Calu3 (cell line): ENCODE results near the gene KIAA1217. TPM values are rescaled to one million over a fixed set of nuclear protein-coding genes. Genes with fewer than 3 reads are reported as not detected.
A peak's percentile ranks its signal among the peaks of the same experiment; 100 is the strongest.

Source experiments
- BruUV-seq: library from RNA; stranded (reverse); fragments of 400-500 nt; replicated peaks from 2 replicates; lab custom pipeline; 2021; lab: Mats Ljungman, UMichigan
- CTCF ChIA-PET: fragments of 300-600 bp; sonication (Branson Sonifier 250); formaldehyde crosslinking; loops from one replicate; lab custom pipeline; 2022; ENCODE audit warnings: antibody characterized with exemption; lab: Charles Lee
- DNase-seq: peaks from one replicate; pipeline ENCODE4 v3.0.0; 2022
- H3K27ac Mint-ChIP-seq: one replicate; pipeline ENCODE4 v1.8.0; 2022; ENCODE audit warnings: mixed read lengths; ENCODE audit not compliant: unreplicated experiment
- H3K27me3 Mint-ChIP-seq: one replicate; pipeline ENCODE4 v1.8.0; 2022; ENCODE audit warnings: mixed read lengths; ENCODE audit not compliant: unreplicated experiment
- H3K36me3 Mint-ChIP-seq: one replicate; pipeline ENCODE4 v1.8.0; 2022; ENCODE audit warnings: mild to moderate bottlenecking, moderate library complexity, mixed read lengths; ENCODE audit not compliant: insufficient read depth, unreplicated experiment
- H3K4me1 Mint-ChIP-seq: one replicate; pipeline ENCODE4 v1.8.0; 2022; ENCODE audit warnings: mild to moderate bottlenecking, low read depth, mixed read lengths; ENCODE audit not compliant: unreplicated experiment
- H3K4me3 Mint-ChIP-seq: one replicate; pipeline ENCODE4 v1.8.0; 2022; ENCODE audit warnings: mild to moderate bottlenecking, low read depth, moderate library complexity, mixed read lengths; ENCODE audit not compliant: unreplicated experiment
- H3K9me3 Mint-ChIP-seq: one replicate; pipeline ENCODE4 v1.8.0; 2022; ENCODE audit warnings: low read depth, mixed read lengths; ENCODE audit not compliant: unreplicated experiment
- CTCF ChIP-seq: fragments of 200-600 bp; IDR thresholded peaks from one replicate; pipeline ENCODE4 v1.8.0; 2022; ENCODE audit warnings: antibody characterized with exemption; ENCODE audit not compliant: unreplicated experiment
- intact Hi-C: fragments of 100-400 bp; cut with micrococcal nuclease; formaldehyde crosslinking; loops from one replicate; pipeline ENCODE4 v1.10.0; 2022; ENCODE audit not compliant: unreplicated experiment
- total RNA-seq: library from RNA; stranded (reverse); gene quantifications from 2 replicates; pipeline ENCODE4 v1.2.3, GENCODE V29; 2022

The KIAA1217 gene
- total RNA-seq, 1 experiment from 2014 or later, result 46.2 TPM

- H3K27ac Mint-ChIP-seq, result no peak overlapping the region
- peaks cover 20% of the 10 kb centered on the region for H3K4me1 Mint-ChIP-seq
Observed at GRCh38 chr10:24340883-24341282, 131.9 kb downstream of the KIAA1217 start.

DNA sequence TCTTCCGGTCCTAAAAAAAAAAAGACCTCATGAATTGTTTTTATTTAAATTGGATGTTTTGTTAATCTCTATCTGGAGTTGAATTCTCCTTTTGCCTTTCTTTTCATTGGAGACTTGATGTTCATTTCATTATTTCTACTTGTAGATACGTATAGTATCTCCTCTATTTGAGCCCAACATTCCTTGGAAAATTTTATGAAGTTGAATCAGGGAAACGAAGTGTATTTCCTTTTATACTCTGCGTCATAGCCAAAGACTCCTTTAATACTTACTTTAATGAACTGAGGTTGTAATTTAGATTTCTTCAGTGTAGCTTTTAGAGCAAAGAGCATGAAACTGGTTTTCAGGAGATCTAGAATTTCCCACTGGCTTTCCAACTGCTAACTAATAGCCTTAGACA, 132.4 kb downstream of the KIAA1217 start:
- Mint-ChIP-seq H3K4me1 (peaks cover 20% of the 10 kb centered on the region), H3K36me3 (no peaks in the 10 kb centered on the region)

More at GRCh38 chr10:24340883-24341282, 131.9 kb downstream of the KIAA1217 start:
- Mint-ChIP-seq H3K9me3 (no peaks in the 10 kb centered on the region), H3K36me3 (no peaks in the 10 kb centered on the region), H3K4me3 (no peak overlapping the region), H3K27me3 (no peaks in the 10 kb centered on the region)
- no peak for TF ChIP-seq CTCF
- intact Hi-C loops, result loop anchor here (5.0 to 10.0 kb wide), 2 partner anchors 104 to 136 kb away; partner anchors contain the start of gene KIAA1217
- no TSS peak for BruUV-seq
- DNase-seq, result no peak
- CTCF ChIA-PET, result no interaction called here

DNA sequence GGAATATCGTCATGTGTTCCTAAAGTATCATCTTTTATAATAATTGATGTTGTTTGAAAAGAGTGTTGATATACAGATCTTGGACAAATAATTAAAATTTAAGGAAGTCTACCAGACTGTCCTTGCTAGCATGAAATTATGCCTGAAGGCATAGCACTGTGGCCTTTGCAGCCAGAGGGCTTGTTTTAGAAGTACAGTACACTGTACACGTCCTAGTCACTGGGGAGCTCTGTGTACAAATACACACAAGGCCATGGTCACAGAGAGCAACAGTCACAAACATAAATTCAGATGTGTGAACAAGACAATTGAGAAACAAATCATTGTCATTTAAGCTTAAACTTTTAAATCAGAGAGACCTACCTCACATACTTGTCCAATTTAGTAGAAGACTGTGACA, 133.0 kb downstream of the KIAA1217 start:
- intact Hi-C loops, result loop anchor here (5.0 to 10.0 kb wide), 2 partner anchors 105 to 137 kb away; partner anchors contain the start of gene KIAA1217

More for the DNA sequence above, 132.4 kb downstream of the KIAA1217 start:
- TF ChIP-seq CTCF, result no peak
- Mint-ChIP-seq H3K9me3 (no peaks in the 10 kb centered on the region), H3K4me3 (no peak overlapping the region), H3K27me3 (no peaks in the 10 kb centered on the region), H3K27ac (no peak overlapping the region)
- BruUV-seq, result no TSS peak
- no peak for DNase-seq
- CTCF ChIA-PET, result interaction anchor here (0.7 to 1.3 kb wide), 2 partner anchors 10 to 116 kb away, joined by 3 read pairs; no protein-coding TSS in a partner anchor
- intact Hi-C loops, result loop anchor here (5.0 to 10.0 kb wide), 2 partner anchors 104 to 137 kb away; partner anchors contain the start of gene KIAA1217

GRCh38 chr10:24343686-24344085, 134.7 kb downstream of the KIAA1217 start:
- DNase-seq, result no peak
- Mint-ChIP-seq H3K27me3 (no peaks in the 10 kb centered on the region), H3K27ac (peak overlapping the region; percentile 76), H3K4me1 (peaks cover 20% of the 10 kb centered on the region), H3K36me3 (no peaks in the 10 kb centered on the region), H3K9me3 (no peaks in the 10 kb centered on the region), H3K4me3 (peak overlapping the region; percentile 46)
- CTCF ChIA-PET, result interaction anchor here (1.1 kb wide), 1 partner anchor 13 kb away, joined by 3 read pairs; no protein-coding TSS in a partner anchor
- TSS peak; percentile 94 for BruUV-seq
- TF ChIP-seq CTCF, result no peak
- intact Hi-C loops, result loop anchor here (5.0 to 10.0 kb wide), 2 partner anchors 106 to 139 kb away; partner anchors contain the start of gene KIAA1217

More for the DNA sequence above, 133.0 kb downstream of the KIAA1217 start:
- Mint-ChIP-seq H3K27ac (no peak overlapping the region), H3K4me1 (peaks cover 20% of the 10 kb centered on the region), H3K9me3 (no peaks in the 10 kb centered on the region), H3K4me3 (no peak overlapping the region), H3K36me3 (no peaks in the 10 kb centered on the region), H3K27me3 (no peaks in the 10 kb centered on the region)
- CTCF ChIA-PET, result interaction anchor here (0.6 to 1.3 kb wide), 3 partner anchors 10 to 257 kb away, joined by 3 to 5 read pairs (median 3); no protein-coding TSS in a partner anchor
- no peak for DNase-seq
- TF ChIP-seq CTCF, result no peak
- no TSS peak for BruUV-seq
